K562 (cell line): ENCODE results near the gene CEP170. TPM values are rescaled to one million over a fixed set of nuclear protein-coding genes. Genes with fewer than 3 reads are reported as not detected.

Source experiments
- ARHGAP35 ChIP-seq: fragments of 450-650 bp; IDR thresholded peaks from 2 replicates; pipeline ENCODE4 v1.6.1; 2018; ENCODE audit not compliant: partially characterized antibody
- ARID1B ChIP-seq: fragments of 450-650 bp; IDR thresholded peaks from 2 replicates; pipeline ENCODE4 v1.6.1; 2016; ENCODE audit warnings: antibody characterized with exemption, mild to moderate bottlenecking, inconsistent platforms
- BRF2 ChIP-seq: IDR thresholded peaks from 3 replicates; pipeline ENCODE4 v1.6.1; 2011; ENCODE audit warnings: borderline replicate concordance, mild to moderate bottlenecking; ENCODE audit not compliant: insufficient read length, insufficient read depth
- CHD1 ChIP-seq: fragments of 200-600 bp; sonication (generic); IDR thresholded peaks from one replicate; pipeline ENCODE4 v1.6.1; 2012; ENCODE audit warnings: mild to moderate bottlenecking, moderate library complexity, low read length, inconsistent platforms
- CREB5 ChIP-seq: fragments of 250-450 bp; sonication (Bioruptor Pico); IDR thresholded peaks from 2 replicates; pipeline ENCODE4 v1.5.0; 2020; ENCODE audit warnings: mild to moderate bottlenecking
- ELK3 ChIP-seq: fragments of 450-650 bp; formaldehyde crosslinking; IDR thresholded peaks from 2 replicates; pipeline ENCODE4 v1.4.0; 2020; ENCODE audit warnings: mild to moderate bottlenecking
- ETS1 ChIP-seq: conservative IDR thresholded peaks from 2 replicates; pipeline ENCODE4 v1.6.1; 2011; ENCODE audit warnings: low read depth, mild to moderate bottlenecking, low read length; ENCODE audit not compliant: control insufficient read depth
- EZH2 ChIP-seq: IDR thresholded peaks from 2 replicates; pipeline ENCODE4 v1.6.1; 2012; ENCODE audit warnings: low read depth, mild to moderate bottlenecking, inconsistent platforms, low read length, borderline replicate concordance
- FOXA3 ChIP-seq, 2 experiments: fragments of 450-650 bp in 1 of 2; sonication (generic) in 1 of 2; formaldehyde crosslinking; IDR thresholded peaks in 1 of 2; conservative IDR thresholded peaks in 1 of 2; 2 replicates each; pipeline versions ENCODE4 v1.4.0 to v1.8.0; 2020 to 2022; ENCODE audit warnings: mild to moderate bottlenecking in 2 of 2, missing genetic modification reagents in 1 of 2
- GATAD2A ChIP-seq: fragments of 450-650 bp; IDR thresholded peaks from 2 replicates; pipeline ENCODE4 v1.6.1; 2017
- MAFK ChIP-seq: IDR thresholded peaks from 2 replicates; pipeline ENCODE4 v1.6.1; 2011; ENCODE audit warnings: low read length, improper control_type of control experiment
- MAZ ChIP-seq, 2 experiments: fragments of 450-650 bp in 1 of 2; sonication (generic) in 1 of 2; formaldehyde crosslinking; IDR thresholded peaks in 1 of 2; conservative IDR thresholded peaks in 1 of 2; 2 replicates each; pipeline versions ENCODE4 v1.4.0 to v1.5.0; 2020; ENCODE audit warnings: mild to moderate bottlenecking in 1 of 2, missing genetic modification reagents in 1 of 2
- NCOA6 ChIP-seq: fragments of 450-650 bp; IDR thresholded peaks from 2 replicates; pipeline ENCODE4 v1.6.1; 2017; ENCODE audit warnings: mild to moderate bottlenecking
- NFRKB ChIP-seq: fragments of 450-650 bp; IDR thresholded peaks from 2 replicates; pipeline ENCODE4 v1.6.1; 2016; ENCODE audit warnings: low read depth
- NFXL1 ChIP-seq: fragments of 450-650 bp; formaldehyde crosslinking; IDR thresholded peaks from 2 replicates; pipeline ENCODE4 v1.4.0; 2021; ENCODE audit warnings: mild to moderate bottlenecking
- OTX1 ChIP-seq: fragments of 450-650 bp; formaldehyde crosslinking; IDR thresholded peaks from 2 replicates; pipeline ENCODE4 v1.4.0; 2022; ENCODE audit warnings: mild to moderate bottlenecking
- POLR2AphosphoS5 ChIP-seq: IDR thresholded peaks from 2 replicates; pipeline ENCODE4 v1.6.1; 2011; ENCODE audit warnings: mild to moderate bottlenecking, low read depth, low read length, moderate library complexity; ENCODE audit not compliant: control insufficient read depth, insufficient read depth
- SMARCA4 ChIP-seq: fragments of 450-650 bp; IDR thresholded peaks from 2 replicates; pipeline ENCODE4 v1.6.1; 2016
- SMC3 ChIP-seq: conservative IDR thresholded peaks from 2 replicates; pipeline ENCODE4 v1.6.1; 2011; ENCODE audit warnings: low read depth, low read length, improper control_type of control experiment; ENCODE audit not compliant: insufficient read depth
- ZBTB1 ChIP-seq: sonication (generic); formaldehyde crosslinking; IDR thresholded peaks from 2 replicates; pipeline ENCODE4 v1.8.1; 2023; ENCODE audit warnings: missing genetic modification reagents, low read depth, mild to moderate bottlenecking, borderline replicate concordance
- ZNF165 ChIP-seq: fragments of 250-450 bp; sonication (Bioruptor Pico); IDR thresholded peaks from 2 replicates; pipeline ENCODE4 v1.4.0; 2020; ENCODE audit warnings: borderline replicate concordance
- ZNF41 ChIP-seq: fragments of 250-450 bp; sonication (Bioruptor Pico); conservative IDR thresholded peaks from 2 replicates; pipeline ENCODE4 v1.4.0; 2020; ENCODE audit warnings: mild to moderate bottlenecking
- ZNF584 ChIP-seq: fragments of 200-800 bp; sonication (Bioruptor generic); IDR thresholded peaks from 2 replicates; pipeline ENCODE4 v1.6.1; 2016; ENCODE audit warnings: low read depth, mild to moderate bottlenecking, missing genetic modification characterization, missing compliant biosample characterization
- ZNF589 ChIP-seq: fragments of 200-800 bp; sonication (Bioruptor generic); IDR thresholded peaks from 2 replicates; pipeline ENCODE4 v1.6.1; 2016; ENCODE audit warnings: low read depth, missing genetic modification characterization, missing compliant biosample characterization
- polyA plus RNA-seq, 8 experiments: library from polyadenylated mRNA; depleted of rRNA in 4 of 8; stranded (reverse) in 5 of 8; unstranded in 3 of 8; fragments of >200 nt; fragmentation: Nextera tagmentation in 2 of 8; fragmentation: Illumina TruSeq in 1 of 8; extraction: Ambion mirVana in 2 of 8; extraction: Trizol in 1 of 8; gene quantifications; 2 replicates each; pipeline versions ENCODE4 v1.2.1 to v1.2.3, GENCODE V29; 2011 to 2014; ENCODE audit warnings: inconsistent platforms in 1 of 8, missing spikeins in 1 of 8
- total RNA-seq, 7 experiments: library from RNA; depleted of rRNA in 6 of 7; stranded (reverse); fragments of >200 nt in 6 of 7; fragmentation: Illumina TruSeq in 2 of 7; extraction: Trizol in 2 of 7; gene quantifications; 2 replicates each; pipeline versions ENCODE4 v1.2.1 to v1.2.3, GENCODE V29; 2011 to 2021; ENCODE audit warnings: low replicate concordance in 1 of 7

The CEP170 gene
- total and polyA plus RNA-seq, 9 of the 15 experiments (the other 6 are each of a cell fraction or from before 2014, with no cell fraction given): 22.6 to 110 (median 68.5) TPM

- no peak for TF ChIP-seq NFXL1 (CRISPR knock-in tag)
- no peak; the same call in 1 of the 2 replicates for TF ChIP-seq ZNF589 (CRISPR knock-in tag)
- TF ChIP-seq FOXA3 (CRISPR knock-in tag; conservative IDR thresholded peaks at IDR 0.05 in 1 of 2, IDR thresholded peaks at IDR 0.05 in 1 of 2): 0 out of 4 replicates have a peak, but pooled peaks of 1 of the 2 experiments have one; percentile 59
- no peak for TF ChIP-seq ARID1B
- no peak for TF ChIP-seq CHD1
- TF ChIP-seq GATAD2A: no peak
- TF ChIP-seq ELK3 (CRISPR knock-in tag): peak; percentile 67; the same call in 1 of the 2 replicates
- TF ChIP-seq BRF2: no peak
- no peak for TF ChIP-seq EZH2
- TF ChIP-seq NCOA6: no peak
- 0 out of 2 replicates have a peak, but pooled peaks have one; percentile 45 for TF ChIP-seq ZNF41
- no peak for TF ChIP-seq MAFK
- 0 out of 2 replicates have a peak, but pooled peaks have one; percentile 50 for TF ChIP-seq ZNF165 (CRISPR knock-in tag)
- TF ChIP-seq ZNF584 (CRISPR knock-in tag): no peak; the same call in 1 of the 2 replicates
- TF ChIP-seq POLR2AphosphoS5: peak; percentile 49; the same call in 1 of the 2 replicates
- no peak for TF ChIP-seq SMC3
- no peak for TF ChIP-seq SMARCA4
- no peak for TF ChIP-seq CREB5 (CRISPR knock-in tag)
- peak; percentile 86 to 95 for TF ChIP-seq MAZ (CRISPR knock-in tag; conservative IDR thresholded peaks at IDR 0.05 in 1 of 2, IDR thresholded peaks at IDR 0.05 in 1 of 2)
- peak; percentile 96 for TF ChIP-seq ETS1
- no peak for TF ChIP-seq ARHGAP35
- TF ChIP-seq OTX1 (CRISPR knock-in tag): no peak
- TF ChIP-seq NFRKB: no peak; the same call in 1 of the 2 replicates
- peak; percentile 97 for TF ChIP-seq ZBTB1 (CRISPR knock-in tag)
Measured at GRCh38 chr1:243254927-243255790, at the start of gene CEP170 (continued).
